Amygdala (tissue), 56 donors: ENCODE measurements around the gene NLRX1.
A peak's percentile ranks its signal among the peaks of the same experiment; 100 is the strongest.
"Not testable (repeated sequence)": the region's sequence is repeated elsewhere in the genome, so short reads cannot be mapped to it uniquely, and the experiment has no call there.

ENCODE experiments used
- DNase-seq, 56 donors: peaks; one replicate each; lab custom pipeline; 2025; lab: John Stamatoyannopoulos, UW

NLRX1 gene

GRCh38 chr11:119205574-119206510, 37.3 kb downstream of the NLRX1 start, which contains the start of gene CBL:
TSS of gene CBL (plus strand) at chr11:119206339. CDS start at chr11:119206418, 79 bp downstream.
- DNase-seq = peak; percentile 33 to 96 (median 88)

DNA sequence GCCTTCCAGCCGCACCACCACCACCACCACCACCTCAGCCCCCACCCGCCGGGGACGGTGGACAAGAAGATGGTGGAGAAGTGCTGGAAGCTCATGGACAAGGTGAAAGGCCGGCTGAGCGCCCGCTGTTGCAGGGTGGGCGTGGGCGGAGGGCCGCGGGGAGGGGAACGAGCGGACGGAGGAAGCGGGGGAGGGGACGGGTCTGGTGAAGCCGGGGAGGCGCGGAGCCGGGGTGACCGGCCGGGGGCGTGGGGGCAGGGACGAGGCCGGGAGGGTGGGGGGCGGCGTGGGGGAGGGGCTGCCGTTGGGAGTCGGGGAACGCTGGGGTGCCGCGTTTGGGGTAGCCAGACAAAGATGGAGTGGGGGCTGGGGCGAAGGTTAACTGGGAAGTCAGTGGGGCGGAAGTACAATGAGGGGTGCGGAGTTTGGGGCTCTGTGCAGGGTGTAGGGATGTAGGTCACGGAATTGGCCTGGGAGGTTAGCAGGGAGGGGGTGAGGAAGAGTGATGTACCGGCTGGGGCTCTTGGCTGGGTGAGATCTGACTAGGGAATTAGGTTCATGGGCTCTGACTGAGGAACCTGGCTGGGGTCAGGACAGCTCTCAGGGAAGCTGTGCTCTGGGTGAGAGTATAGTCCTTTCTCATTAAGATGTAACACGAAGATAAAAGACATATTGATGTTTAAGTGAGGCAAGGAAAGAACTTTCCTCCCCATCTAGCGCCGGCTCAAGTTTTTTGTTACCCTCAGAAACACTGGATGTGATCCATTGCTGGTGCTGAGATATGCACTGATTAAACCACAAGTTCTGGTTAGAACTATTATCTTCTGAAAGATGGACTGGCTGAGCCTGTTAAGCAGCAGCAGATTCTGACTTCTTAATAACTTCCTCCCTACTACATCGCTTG, 38.2 kb downstream of the NLRX1 start:
- DNase-seq = peak in 21 of 56 donors; percentile 13 to 74 (median 41)

GRCh38 chr11:119207415-119207960, 39.0 kb downstream of the NLRX1 start:
- DNase-seq = no peak

DNA sequence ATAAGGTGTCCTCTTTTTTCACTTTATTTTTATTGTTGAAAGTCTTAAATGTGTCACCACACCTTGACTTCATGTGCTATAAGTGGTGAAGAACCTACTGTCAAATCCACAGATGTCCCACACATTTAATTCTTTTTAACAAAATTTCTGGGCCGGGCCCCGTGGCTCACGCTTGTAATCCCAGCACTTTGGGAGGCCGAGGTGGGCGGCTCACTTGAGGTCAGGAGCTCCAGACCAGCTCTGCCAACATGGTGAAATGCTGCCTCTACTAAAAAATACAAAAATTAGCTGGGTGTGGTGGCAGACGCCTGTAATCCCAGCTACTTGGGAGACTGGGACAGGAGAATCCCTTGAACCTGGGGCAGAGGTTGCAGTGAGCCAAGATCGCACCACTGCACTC, 40.7 kb downstream of the NLRX1 start:
- no peak for DNase-seq

- no peak for DNase-seq
Measured at GRCh38 chr11:119210050-119210449, 41.5 kb downstream of the NLRX1 start.

GRCh38 chr11:119218141-119218878, 49.8 kb downstream of the NLRX1 start:
- no peak for DNase-seq

DNA sequence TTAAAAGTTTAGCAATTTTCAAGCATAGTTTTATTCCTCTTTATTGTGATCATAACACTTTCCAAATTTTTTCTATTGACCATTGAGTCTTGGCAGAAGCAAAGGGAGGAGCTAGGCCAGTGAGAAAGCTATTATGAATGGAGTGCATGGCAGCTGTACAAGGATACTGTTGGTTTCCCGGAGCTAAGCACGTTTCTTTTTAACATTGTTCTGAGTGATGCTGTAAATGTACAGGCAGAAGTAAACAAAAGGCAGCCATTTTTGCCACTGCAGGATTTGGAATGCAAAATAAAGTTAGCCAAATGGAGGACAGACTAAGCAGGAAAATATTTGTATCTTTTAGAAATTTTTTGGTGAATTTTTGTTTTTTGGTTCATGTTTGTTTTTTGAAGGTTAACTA, 53.8 kb downstream of the NLRX1 start:
- peak in 11 of 56 donors; percentile 1 to 73 (median 7) for DNase-seq

DNA sequence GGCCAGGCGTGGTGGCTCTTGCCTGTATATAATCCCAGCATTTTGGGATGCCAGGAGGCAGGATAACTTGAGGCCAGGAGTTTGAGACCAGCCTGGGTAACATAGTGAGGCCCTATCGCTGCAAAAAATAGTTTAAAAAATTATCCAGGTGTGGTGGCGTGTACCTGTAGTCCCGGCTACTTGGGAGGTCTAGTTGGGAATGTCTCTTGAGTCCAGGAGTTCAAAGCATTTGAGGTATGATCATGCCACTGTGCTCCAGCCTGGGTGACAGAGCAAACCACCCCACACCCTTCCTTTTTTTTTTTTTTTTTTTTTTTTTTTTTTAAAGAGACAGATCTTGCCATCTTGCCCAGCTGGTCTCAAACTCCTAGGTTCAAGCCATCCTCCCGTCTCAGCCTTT, 54.4 kb downstream of the NLRX1 start:
- DNase-seq = no peak

DNA sequence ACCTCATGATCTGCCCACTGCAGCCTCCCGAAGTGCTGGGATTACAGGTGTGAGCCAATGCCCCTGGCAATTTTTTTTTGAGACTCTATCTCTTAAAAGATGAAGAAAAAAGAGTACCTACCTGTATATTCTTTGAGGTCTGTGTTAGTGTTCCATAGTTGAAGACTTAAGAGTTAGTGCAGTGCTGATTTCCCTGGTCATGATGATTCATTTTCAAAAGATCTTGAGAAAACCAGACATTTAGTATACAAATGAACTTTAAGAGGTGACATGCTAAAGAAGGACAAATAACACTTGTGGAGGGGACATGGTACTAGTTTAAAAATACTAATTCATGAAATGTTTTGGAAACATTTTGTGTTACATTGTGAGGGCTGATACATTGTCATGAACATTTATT, 55.3 kb downstream of the NLRX1 start:
- no peak for DNase-seq

GRCh38 chr11:119228535-119229287, 60.2 kb downstream of the NLRX1 start:
- DNase-seq = not testable (repeated sequence)

GRCh38 chr11:119229288-119229672, 60.8 kb downstream of the NLRX1 start:
- DNase-seq = no peak

- no peak for DNase-seq
Measured at GRCh38 chr11:119229741-119230140, 61.2 kb downstream of the NLRX1 start.
